Activated T-helper 1 cell treated with anti-CD3 and anti-CD28 coated beads, Interleukin-2, amount 50 U/mL, for 16 hours (primary cell): ENCODE data around the gene PPP2R5C.

Source experiments
- DNase-seq, 2 donors: peaks; one replicate each; pipeline ENCODE4 v3.0.0-alpha.2; 2020; ENCODE audit warnings: low read depth in 1 of 2, low spot score in 1 of 2

The PPP2R5C gene

GRCh38 chr14:101914083-101914482 lies 152.6 kb downstream of the PPP2R5C start:
- DNase-seq = no peak

DNA sequence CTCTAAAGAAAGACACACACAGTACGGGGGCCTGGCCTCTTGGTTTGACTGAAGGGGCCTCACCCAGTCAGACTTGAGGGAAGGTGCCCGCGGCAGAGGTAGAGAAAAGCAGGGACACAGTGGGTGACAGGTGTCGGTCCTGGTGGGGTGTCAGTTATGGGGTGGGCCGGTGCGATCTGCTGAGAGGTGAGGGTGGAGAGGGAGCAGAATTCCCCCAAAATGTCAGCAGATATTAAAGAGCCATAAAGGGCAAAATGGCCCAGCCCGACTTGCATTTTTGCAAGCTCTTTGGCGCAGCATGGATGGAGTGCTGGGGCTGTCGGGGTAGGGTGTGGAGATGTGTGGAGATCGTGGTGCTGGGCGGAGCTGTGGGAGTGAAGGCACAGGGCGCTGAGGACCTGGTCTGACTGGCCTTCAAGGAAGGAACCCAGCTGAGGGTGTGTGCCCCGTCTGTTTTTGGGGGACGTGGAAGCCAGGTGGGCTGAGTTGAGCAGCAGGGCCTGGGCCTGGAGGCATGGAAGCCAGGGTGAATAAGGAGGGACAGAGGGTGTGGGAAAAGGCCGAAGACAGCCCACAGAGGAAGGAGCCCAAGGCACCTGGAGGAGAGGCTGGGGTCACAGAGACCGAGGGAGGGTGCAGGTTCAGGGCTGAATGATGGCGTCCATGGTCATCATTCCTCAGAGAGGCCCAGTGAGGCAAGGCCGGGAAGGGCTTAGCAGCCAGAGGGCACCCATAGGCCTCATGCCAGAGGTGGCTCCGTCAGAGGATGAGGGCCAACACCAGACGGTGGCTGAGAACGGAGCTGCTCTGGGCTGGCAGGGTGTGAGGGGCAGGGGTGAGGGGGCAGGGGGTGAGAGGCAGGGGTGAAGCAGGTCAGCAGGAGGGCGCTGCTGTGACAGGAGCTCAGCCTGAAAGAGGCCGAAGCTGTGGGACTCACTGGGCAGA lies 154.6 kb downstream of the PPP2R5C start:
- no peak for DNase-seq

- DNase-seq = no peak
These were observed 155.4 kb downstream of the PPP2R5C start for GRCh38 chr14:101916816-101917412.

- DNase-seq = no peak
These were observed 156.0 kb downstream of the PPP2R5C start for GRCh38 chr14:101917413-101918017.

DNA sequence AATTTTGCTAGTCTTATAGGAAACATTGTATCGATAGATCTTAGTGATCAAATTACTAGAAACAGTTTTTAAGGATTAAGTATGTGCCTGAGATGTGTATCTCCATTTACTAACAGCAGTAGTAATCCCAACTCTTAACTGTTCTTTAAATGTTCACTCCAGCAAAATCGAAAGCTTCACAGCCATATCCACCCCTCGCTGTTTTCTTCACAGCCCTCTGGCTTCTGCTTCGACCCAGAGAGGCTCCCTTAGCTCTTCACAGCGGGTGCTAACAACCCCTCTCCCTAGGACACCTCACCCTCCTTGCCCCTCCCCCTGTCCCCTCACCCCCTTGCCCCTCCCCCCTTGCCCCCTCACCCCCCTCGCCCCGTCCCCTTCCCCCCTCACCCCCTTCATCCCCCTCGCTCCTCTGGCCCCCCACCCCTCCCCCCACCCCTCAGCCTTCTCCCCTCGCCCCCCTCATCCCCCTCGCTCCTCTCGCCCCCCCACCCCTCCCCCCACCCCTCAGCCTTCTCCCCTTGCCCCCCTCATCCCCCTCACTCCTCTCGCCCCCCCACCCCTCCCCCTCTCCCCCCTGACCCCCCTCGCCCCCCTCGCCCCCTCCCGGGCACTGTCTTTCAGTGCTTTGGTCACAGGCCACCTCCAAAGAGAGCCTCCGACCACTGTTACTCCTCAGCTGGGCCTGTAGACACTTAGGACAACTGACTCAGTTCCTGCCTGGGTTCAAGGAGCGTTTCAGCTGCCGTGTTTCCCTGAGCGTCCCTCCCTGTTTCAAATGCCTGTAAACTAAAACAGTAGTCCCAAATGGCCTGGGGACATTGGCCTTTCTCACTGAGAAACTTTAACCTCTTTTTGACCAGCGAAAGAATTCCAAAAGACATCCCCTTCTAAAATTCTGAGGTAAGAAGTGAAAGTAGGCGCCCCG lies 156.8 kb downstream of the PPP2R5C start:
- no peak for DNase-seq

GRCh38 chr14:101920271-101920670 lies 158.8 kb downstream of the PPP2R5C start:
- DNase-seq = no peak

DNA sequence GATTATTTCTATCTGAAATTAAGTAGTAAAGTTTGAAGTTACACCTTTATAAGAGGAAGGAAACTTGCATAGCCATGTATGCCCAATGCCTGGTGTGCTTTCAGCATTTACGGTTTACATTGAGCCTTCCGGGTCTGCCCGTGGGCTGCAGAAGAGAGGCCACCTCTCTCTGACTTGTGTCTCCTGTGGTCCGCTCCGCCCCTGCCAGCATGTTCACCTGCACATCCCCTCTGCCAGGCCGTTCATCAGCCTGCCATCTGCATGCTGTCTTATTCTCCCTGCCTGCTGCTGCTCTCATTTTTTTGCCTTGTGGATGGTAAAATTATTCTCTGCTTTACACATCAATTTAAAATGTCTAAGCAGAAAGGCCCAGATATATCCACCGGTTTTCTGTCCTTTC lies 161.4 kb downstream of the PPP2R5C start:
- DNase-seq = no peak

- no peak for DNase-seq
These were observed 163.6 kb downstream of the PPP2R5C start for GRCh38 chr14:101925152-101925551.

- DNase-seq = no peak
These were observed 164.6 kb downstream of the PPP2R5C start for GRCh38 chr14:101926085-101926484.

DNA sequence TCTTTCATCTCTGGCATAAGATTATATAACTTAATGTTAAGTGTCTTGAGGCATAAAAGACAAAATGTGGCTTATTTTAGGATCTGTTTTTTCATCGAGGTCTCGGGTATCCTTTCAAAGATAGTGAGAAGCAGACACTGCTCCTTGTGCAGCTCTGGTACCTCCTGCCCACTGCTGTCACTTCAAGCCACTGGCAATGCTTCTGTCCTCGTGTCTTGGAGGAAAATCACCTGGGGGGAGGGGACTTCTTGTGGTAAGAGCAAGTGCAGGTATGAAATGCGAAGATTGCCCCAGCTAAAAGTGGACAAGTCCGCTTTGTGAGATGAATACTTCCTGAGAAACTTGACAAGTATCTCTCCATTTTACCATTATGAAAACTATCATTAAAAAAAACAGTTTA lies 165.1 kb downstream of the PPP2R5C start:
- no peak for DNase-seq

- no peak for DNase-seq
These were observed 166.3 kb downstream of the PPP2R5C start for GRCh38 chr14:101927859-101928258.

GRCh38 chr14:101928415-101928841 lies 166.9 kb downstream of the PPP2R5C start:
- no peak for DNase-seq

DNA sequence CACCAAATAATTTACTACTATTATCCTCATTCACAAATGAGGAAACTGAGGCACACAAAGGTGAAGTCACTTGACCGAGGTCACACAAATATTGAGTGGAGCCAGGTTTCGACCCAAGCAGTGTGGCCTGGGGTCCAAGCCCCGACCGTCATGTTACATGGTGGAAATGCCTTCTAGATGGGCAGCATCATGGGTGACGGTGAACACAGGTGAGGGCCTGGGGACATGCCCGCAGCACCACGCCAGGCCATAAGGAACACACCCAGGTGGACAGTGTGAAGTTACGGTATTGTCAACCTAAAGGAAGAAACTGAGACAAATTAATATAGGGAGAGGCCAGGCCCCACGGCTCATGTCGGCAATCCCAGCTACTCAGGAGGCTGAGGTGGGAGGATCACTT lies 167.6 kb downstream of the PPP2R5C start:
- no peak for DNase-seq

DNA sequence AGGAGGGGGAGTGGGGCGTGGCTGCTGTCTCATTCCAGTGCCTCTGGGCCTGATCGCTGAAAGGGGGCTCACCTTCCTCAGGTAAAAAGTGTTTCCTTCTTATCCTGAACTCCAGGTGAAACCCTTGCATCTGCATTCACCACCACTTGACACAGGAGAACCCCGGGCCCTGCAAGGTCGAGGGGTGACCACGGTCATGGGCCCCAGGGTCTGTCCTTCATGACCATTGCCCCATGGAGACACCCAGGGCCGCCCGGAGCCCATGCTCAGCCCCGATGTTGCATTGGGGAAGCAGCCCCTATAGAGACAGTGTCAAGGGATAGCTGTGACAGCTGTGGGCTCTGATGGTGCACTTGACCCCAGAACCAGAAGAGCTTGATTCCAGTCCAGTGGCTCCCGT lies 168.4 kb downstream of the PPP2R5C start:
- DNase-seq = no peak

GRCh38 chr14:101932673-101933072 lies 171.2 kb downstream of the PPP2R5C start:
- no peak for DNase-seq

GRCh38 chr14:101933209-101933608 lies 171.7 kb downstream of the PPP2R5C start:
- no peak for DNase-seq

- DNase-seq = no peak
These were observed 173.2 kb downstream of the PPP2R5C start for GRCh38 chr14:101934601-101935150.

DNA sequence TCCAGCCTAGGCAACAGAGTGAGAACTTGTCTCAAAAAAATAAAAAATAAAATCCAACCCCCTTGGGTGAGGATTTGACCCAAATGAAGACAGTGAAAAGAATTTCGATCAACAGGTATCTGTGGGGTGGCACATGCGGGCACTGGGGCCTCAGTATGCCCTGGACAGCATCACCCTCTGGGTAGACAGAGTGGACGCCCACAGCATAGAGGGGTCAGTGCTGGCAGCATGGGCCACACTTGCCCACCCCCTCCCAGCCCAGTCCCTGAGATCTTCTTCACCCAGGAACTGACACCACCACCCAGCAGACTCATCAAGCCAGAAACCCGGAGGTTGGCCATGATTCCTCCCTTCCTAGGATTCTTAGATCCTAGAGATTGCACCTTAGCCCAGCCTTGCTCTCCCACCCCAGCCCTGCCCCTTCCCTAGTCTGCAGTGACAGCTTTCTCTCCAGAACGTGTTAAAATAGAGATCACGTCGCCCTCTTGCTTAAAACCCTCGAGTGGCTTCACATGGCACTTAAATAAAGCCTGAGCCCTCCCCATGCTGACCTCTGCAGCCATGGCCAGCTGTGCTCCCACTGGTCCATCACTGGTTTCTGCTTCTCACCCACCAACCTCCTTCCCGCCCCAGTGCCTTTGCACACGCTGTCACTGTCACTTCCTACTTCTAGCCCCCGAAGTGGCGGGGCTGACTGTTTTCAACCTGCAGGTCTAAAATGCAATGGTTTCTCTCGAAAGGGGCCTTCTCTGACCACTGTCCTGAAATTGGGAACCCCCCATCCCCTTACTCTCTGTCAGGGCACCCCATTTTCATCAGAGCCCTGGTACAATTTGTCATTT lies 176.6 kb downstream of the PPP2R5C start:
- no peak for DNase-seq

- no peak for DNase-seq
These were observed 178.2 kb downstream of the PPP2R5C start for GRCh38 chr14:101939646-101940170.

GRCh38 chr14:101944451-101944850 lies 182.9 kb downstream of the PPP2R5C start:
- no peak for DNase-seq
